HG03066 (cell line): ENCODE measurements around the gene PRKN.

ENCODE experiments used
- ATAC-seq: cut with Tn5 transposase; IDR thresholded peaks from one replicate; pipeline ENCODE4 v1.9.1; 2021; ENCODE audit warnings: low read depth; ENCODE audit not compliant: unreplicated experiment

PRKN gene

DNA sequence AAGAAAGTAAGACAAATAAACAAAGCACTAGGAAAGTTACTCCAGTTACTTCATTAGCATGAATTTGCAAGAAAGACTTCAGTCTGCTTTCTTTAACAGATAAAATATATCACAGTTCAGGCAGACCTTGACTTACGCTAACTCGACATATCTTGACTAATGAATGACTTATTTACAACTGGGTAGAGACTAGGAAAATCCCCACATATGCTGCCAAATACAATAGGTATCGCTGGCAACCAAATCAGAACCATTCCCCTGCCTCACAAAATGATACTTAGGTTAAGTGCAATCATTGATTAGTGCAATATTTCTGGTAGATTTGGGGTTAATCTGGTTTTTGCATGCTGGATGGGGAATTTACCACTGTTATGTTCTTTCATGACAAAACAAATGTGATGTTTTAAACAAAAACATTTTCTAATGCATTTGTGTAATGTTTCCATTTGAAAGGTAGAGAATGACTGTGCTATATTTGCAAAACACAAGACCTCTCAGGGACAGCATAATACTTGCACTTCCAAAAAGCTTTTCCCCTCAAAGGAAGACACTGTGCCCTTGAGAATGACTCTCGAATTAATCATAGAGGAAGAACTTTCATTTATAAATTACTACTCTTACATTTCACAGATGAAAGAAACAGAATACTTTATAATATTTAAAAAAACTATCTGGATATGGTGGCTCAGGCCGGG, 101.6 kb downstream of the PRKN start:
- no peak for ATAC-seq

DNA sequence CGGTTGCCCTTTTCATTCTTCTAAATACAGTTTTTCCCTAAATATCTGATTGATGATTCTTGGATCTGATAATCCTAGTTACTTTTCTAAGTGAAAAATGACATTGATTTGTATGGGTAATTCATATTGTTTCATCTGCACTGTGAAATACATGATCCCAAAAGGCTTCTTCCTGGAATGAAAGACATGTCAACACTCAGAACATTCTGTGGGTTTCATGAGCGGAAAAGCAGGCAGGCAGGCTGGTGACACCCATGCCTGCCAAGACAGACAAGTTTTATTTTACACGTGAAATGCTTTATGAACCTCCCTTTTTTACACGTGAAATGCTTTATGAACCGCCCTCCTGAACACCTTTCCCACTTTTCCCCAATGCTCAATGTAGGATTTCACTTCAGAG, 105.0 kb downstream of the PRKN start:
- ATAC-seq, result no peak

GRCh38 chr6:162621246-162621645, 106.3 kb downstream of the PRKN start:
- ATAC-seq, result no peak

- no peak for ATAC-seq
Observed at GRCh38 chr6:162620073-162620472, 107.5 kb downstream of the PRKN start.

GRCh38 chr6:162618448-162619002, 109.0 kb downstream of the PRKN start:
- no peak for ATAC-seq

- no peak for ATAC-seq
Observed at GRCh38 chr6:162615016-162615705, 112.4 kb downstream of the PRKN start.

GRCh38 chr6:162613310-162613709, 114.3 kb downstream of the PRKN start:
- ATAC-seq, result no peak

GRCh38 chr6:162612613-162613012, 115.0 kb downstream of the PRKN start:
- ATAC-seq, result no peak

DNA sequence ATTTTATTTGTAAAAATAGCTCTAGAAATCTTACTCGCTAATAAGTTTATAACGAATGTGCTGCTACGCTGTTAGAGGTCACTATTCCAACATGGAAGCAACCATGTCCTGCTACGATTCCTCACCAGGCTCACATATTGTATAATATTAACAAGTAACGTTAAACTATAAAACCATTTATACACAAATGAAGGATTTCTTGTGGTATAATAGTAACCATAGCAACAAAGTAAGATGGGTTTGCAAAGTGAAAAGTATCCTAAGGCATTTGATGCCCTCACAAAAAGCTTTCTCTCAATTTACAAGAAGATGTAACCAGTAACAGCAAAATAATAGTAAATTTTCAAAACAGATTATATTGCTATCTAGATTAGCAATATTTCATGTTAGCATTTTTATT, 117.2 kb downstream of the PRKN start:
- ATAC-seq, result no peak

GRCh38 chr6:162605881-162606280, 121.7 kb downstream of the PRKN start:
- ATAC-seq, result no peak

GRCh38 chr6:162603231-162604015, 124.1 kb downstream of the PRKN start:
- no peak for ATAC-seq

DNA sequence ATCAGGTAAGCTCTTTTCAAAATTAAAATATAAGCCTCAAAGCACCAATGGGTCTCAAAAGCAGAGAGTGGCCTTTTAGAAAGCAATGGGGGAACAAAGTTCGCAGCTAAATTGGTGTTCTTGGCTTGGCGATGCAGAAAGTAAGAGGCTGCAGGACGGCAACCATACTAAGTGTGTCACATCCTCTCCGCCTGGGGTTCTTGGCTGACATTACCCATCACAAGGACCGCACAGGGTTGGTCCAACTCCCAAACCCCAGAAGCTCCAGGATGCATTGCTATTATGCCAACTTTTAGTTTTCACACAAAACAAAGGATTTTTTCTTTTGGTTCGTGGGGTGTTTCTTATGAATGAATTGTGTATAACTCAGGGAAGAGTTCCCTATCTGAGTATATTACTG, 124.8 kb downstream of the PRKN start:
- ATAC-seq, result no peak

DNA sequence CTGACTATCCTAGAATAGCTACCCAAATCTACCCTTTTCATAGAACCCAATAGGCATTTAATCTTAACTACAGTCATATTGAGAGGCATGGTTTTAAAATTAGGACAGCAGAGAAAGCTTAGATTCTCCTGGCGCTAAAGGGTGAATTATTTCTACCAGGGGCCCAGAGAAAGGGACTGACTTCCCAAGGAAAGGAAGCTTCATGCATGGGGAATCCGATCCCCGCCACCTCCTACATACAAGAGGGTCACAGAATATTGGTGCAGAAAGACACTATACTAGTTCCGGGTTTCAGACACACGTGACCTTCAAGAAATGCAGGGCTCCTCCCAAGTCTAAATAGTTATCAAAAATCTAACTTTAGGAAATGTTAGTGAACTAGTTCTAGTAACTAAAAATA, 130.9 kb downstream of the PRKN start:
- ATAC-seq, result no peak

DNA sequence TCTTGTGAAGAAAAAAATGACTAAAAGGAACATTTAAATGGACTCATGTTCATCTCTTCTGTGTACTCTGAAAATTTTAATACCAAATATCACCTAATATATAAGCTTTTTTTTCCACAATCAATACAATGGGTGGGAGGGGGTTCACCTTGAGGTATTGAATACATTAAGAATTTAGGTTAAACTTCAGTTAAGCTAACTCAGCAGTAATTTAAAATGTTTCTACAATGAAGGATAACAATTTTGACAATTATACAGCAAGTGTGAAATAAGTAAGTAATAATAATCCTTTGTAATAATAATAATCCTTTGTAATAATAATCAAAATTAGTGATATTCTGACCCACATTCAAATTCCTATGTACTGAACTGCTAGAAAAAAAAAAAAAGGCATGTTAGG, 136.0 kb downstream of the PRKN start:
- ATAC-seq, result no peak

GRCh38 chr6:162581988-162582780, 145.4 kb downstream of the PRKN start:
- no peak for ATAC-seq

GRCh38 chr6:162580619-162581018, 146.9 kb downstream of the PRKN start:
- ATAC-seq, result no peak

DNA sequence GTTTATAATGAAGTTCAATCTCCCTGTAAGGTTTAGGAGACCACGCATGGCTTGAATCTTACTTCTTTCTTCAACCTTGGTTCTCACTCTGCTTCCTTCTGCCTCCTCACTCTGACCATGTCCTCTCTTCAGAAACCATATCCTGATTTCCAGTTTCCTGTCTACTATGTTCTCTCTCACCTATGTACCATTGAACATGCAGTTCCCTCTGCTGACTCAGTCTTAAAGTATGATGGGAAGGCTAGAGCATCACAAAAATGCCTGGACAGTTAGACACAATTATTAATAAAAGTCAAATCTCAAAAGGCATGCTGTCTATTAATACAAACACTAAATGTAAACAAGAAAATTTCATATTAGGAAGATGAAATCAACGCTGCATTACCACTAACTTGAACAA, 151.6 kb downstream of the PRKN start:
- no peak for ATAC-seq

GRCh38 chr6:162572240-162572639, 155.3 kb downstream of the PRKN start:
- no peak for ATAC-seq

DNA sequence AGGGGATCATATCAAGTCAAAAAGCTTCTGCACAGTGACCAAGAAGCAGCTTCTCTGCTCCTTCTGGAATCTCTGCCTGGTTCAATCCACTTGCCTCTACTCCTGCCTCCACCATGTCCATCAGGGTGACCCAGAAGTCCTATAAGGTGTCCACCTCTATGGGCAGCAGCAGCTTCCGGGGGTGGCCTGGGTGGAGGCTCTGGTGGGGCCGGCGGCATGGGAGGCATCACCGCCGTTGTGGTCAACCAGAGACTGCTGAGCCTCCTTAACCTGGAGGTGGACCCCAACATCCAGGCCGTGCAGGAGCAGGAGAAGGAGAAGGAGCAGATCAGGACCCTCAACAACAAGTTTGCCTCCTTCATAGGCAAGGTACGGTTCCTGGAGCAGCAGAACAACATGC, 159.3 kb downstream of the PRKN start:
- ATAC-seq, result no peak

DNA sequence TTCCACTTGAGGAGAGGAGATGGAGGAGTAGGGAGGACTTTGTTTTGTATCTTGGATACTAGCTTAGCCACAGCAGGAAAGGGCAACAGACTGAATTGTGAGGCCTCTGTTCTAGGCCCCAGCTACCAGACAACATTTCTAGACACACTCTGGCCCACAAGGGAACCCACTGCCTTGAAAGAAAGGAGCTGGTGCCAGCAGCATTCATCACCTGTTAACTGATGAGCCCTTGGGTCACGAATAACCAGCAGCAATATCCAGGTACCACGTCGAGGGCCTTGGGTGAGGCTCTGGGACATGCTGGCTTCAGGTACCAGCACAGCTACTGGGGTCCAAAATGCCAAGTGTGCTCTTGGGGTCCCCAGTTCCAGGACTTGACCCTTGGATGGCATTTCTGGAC, 165.5 kb downstream of the PRKN start:
- no peak for ATAC-seq

DNA sequence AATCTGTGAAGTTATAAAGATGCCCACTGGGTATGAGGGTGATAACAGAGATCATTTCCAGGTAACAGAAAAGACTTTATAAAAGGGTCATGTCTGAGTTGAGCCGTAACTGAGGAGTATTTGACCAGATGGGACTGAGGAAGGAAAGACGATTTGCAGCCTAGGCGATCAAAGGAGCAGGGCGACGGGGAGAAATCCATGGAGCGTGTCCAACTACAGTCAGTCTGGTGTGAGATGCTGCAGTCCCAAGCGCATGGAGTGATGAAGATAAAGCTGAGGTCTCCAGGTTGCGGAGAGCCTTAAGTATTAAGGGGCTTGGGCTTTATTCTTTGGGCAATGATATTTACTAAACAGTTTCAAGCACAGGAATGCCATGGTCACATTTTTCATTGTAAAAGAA, 166.7 kb downstream of the PRKN start:
- ATAC-seq, result no peak
